GM12878 (cell line): ENCODE measurements around the gene PCARE. TPM values are rescaled to one million over a fixed set of nuclear protein-coding genes. Genes with fewer than 3 reads are reported as not detected.

Experiments used
- ATAC-seq: fragments of 200-7000 bp; cut with Tn5 transposase; 3 replicates; pipeline ENCODE4 v1.9.1; 2020; ENCODE audit warnings: mild to moderate bottlenecking, moderate library complexity
- BruUV-seq: library from RNA; stranded (reverse); fragments of 400-500 nt; replicated peaks from 2 replicates; lab custom pipeline; 2021; lab: Mats Ljungman, UMichigan
- CTCF ChIA-PET: fragments of 300-600 bp; sonication (Branson Sonifier 250); formaldehyde crosslinking; extraction: SDS; loops from one replicate; lab custom pipeline; 2021; ENCODE audit warnings: inconsistent platforms; lab: Yijun Ruan, JAX
- POLR2A ChIA-PET: fragments of 350-600 bp; formaldehyde crosslinking; extraction: SDS; loops from one replicate; lab custom pipeline; 2021; ENCODE audit warnings: inconsistent platforms; lab: Charles Lee
- RAD21 ChIA-PET: fragments of 300-600 bp; sonication (Branson Sonifier 250); formaldehyde crosslinking; loops from one replicate; lab custom pipeline; 2023; ENCODE audit warnings: antibody characterized with exemption; ENCODE audit not compliant: unreplicated experiment; lab: Charles Lee
- SMC1A ChIA-PET: fragments of 300-600 bp; sonication (Branson Sonifier 250); formaldehyde crosslinking; loops from one replicate; lab custom pipeline; 2023; ENCODE audit not compliant: unreplicated experiment, uncharacterized antibody; lab: Charles Lee
- DNase-seq: peaks from one replicate; pipeline ENCODE4 v3.0.0-alpha.2; 2011; ENCODE audit warnings: low read depth, low spot score
- FAIRE-seq: peaks from 3 replicates; lab custom pipeline; 2011; peaks lifted over from hg19 to GRCh38; lab: Jason Lieb, UNC
- H2AFZ ChIP-seq: 2 replicates; pipeline ENCODE4 v1.6.0; 2011; ENCODE audit warnings: low read depth, low read length, control low read depth; ENCODE audit not compliant: control insufficient read depth
- H3K27ac ChIP-seq: 2 replicates; pipeline ENCODE4 v1.5.1; 2011; ENCODE audit warnings: control low read depth; ENCODE audit not compliant: control insufficient read depth, insufficient read depth
- H3K27me3 ChIP-seq, 2 experiments: replicated peaks in 1 of 2; 2 replicates each; pipeline versions ENCODE4 v1.6.0 to v1.6.1; 2011; ENCODE audit warnings: low read length in 1 of 2; ENCODE audit not compliant: control insufficient read depth in 2 of 2, insufficient read depth in 2 of 2
- H3K36me3 ChIP-seq, 2 experiments: 2 replicates each; pipeline ENCODE4 v1.5.1; 2011; ENCODE audit warnings: low read length in 1 of 2; ENCODE audit not compliant: control insufficient read depth in 2 of 2, insufficient read depth in 2 of 2
- H3K4me1 ChIP-seq: 2 replicates; pipeline ENCODE4 v1.6.1; 2011; ENCODE audit warnings: mild to moderate bottlenecking, low read length, moderate library complexity, mixed read lengths; ENCODE audit not compliant: control insufficient read depth, insufficient read depth
- H3K4me2 ChIP-seq: 2 replicates; pipeline ENCODE4 v1.6.0; 2011; ENCODE audit warnings: control low read depth; ENCODE audit not compliant: control insufficient read depth, insufficient read depth
- H3K4me3 ChIP-seq: fragments of 200-600 bp; sonication (generic); 2 replicates; pipeline ENCODE4 v1.5.1; 2016
- H3K79me2 ChIP-seq: 2 replicates; pipeline ENCODE4 v1.6.0; 2011; ENCODE audit warnings: low read length; ENCODE audit not compliant: control insufficient read depth, insufficient read depth
- H3K9ac ChIP-seq: 2 replicates; pipeline ENCODE4 v1.8.0; 2011; ENCODE audit warnings: low read length, control low read depth, mixed read lengths; ENCODE audit not compliant: control insufficient read depth, insufficient read depth
- H3K9me3 ChIP-seq: replicated peaks from 3 replicates; pipeline ENCODE4 v1.5.1; 2011; ENCODE audit warnings: mild to moderate bottlenecking, low read length; ENCODE audit not compliant: control insufficient read depth, insufficient read depth
- H4K20me1 ChIP-seq: 2 replicates; pipeline ENCODE4 v1.6.0; 2011; ENCODE audit not compliant: control insufficient read depth, insufficient read depth
- BHLHE40 ChIP-seq, 2 experiments: fragments of 450-650 bp in 1 of 2; IDR thresholded peaks; 2 replicates each; pipeline ENCODE4 v1.6.1; 2011 to 2017; ENCODE audit warnings: low read depth in 2 of 2, borderline replicate concordance in 1 of 2, improper control_type of control experiment in 1 of 2, low read length in 1 of 2, mild to moderate bottlenecking in 1 of 2
- EGR1 ChIP-seq, 2 experiments: IDR thresholded peaks; 1 replicate in 1 of 2; 2 replicates in 1 of 2; pipeline ENCODE4 v1.6.1; 2011 to 2012; ENCODE audit warnings: low read depth in 2 of 2, low read length in 2 of 2, borderline replicate concordance in 1 of 2, mild to moderate bottlenecking in 1 of 2, moderate library complexity in 1 of 2
- MTA2 ChIP-seq: fragments of 450-650 bp; IDR thresholded peaks from 2 replicates; pipeline ENCODE4 v1.6.1; 2016; ENCODE audit warnings: low read depth, mild to moderate bottlenecking, moderate library complexity
- RFX5 ChIP-seq: IDR thresholded peaks from 2 replicates; pipeline ENCODE4 v1.6.1; 2011; ENCODE audit warnings: low read depth, low read length, improper control_type of control experiment
- WGBS: methylation state at CpG from one replicate; pipeline ENCODE4 v1.1.6; 2016; ENCODE audit warnings: low lambda C conversion rate; ENCODE audit not compliant: insufficient replicate concordance, insufficient coverage; ENCODE audit errors: missing lambda C conversion rate; 5-methylcytosine and 5-hydroxymethylcytosine counted together
- in situ Hi-C: fragments of 300-500 bp; cut with MboI; formaldehyde crosslinking; loops from 9 replicates; pipeline ENCODE4 v1.14.3; 2018; ENCODE audit warnings: mixed read lengths
- intact Hi-C: fragments of 100-400 bp; cut with micrococcal nuclease; formaldehyde crosslinking; loops from one replicate; pipeline ENCODE4 v1.14.2; 2022; ENCODE audit not compliant: unreplicated experiment
- polyA plus RNA-seq, 11 experiments: library from polyadenylated mRNA; depleted of rRNA in 4 of 11; unstranded in 6 of 11; stranded (reverse) in 5 of 11; fragments of >200 nt; fragmentation: Nextera tagmentation in 4 of 11; fragmentation: Illumina TruSeq in 1 of 11; extraction: Ambion mirVana in 4 of 11; extraction: Trizol in 1 of 11; gene quantifications; 1 replicate in 1 of 11; 2 replicates in 10 of 11; pipeline versions ENCODE4 v1.2.1 to v1.2.3, GENCODE V29; 2011 to 2016; ENCODE audit warnings: inconsistent platforms in 2 of 11, missing spikeins in 2 of 11, low read depth in 1 of 11
- total RNA-seq, 4 experiments: library from RNA; depleted of rRNA in 3 of 4; stranded (reverse); fragments of >200 nt in 3 of 4; fragmentation: Illumina TruSeq in 1 of 4; extraction: Trizol in 1 of 4; gene quantifications; 2 replicates each; pipeline versions ENCODE4 v1.2.1 to v1.2.3, GENCODE V29; 2013 to 2021
- TF ChIP-seq, protein P1 (sequence below): fragments of 450-650 bp; IDR thresholded peaks from 2 replicates; pipeline ENCODE4 v1.6.1; 2017; ENCODE audit warnings: borderline replicate concordance
- TF ChIP-seq, protein P2 (sequence below): IDR thresholded peaks from 2 replicates; pipeline ENCODE4 v1.6.1; 2012; ENCODE audit warnings: low read length, inconsistent platforms
- TF ChIP-seq, protein P3 (sequence below): fragments of 450-650 bp; IDR thresholded peaks from 2 replicates; pipeline ENCODE4 v1.6.1; 2014; ENCODE audit warnings: mild to moderate bottlenecking
- TF ChIP-seq, protein P4 (sequence below): fragments of 450-650 bp; IDR thresholded peaks from 2 replicates; pipeline ENCODE4 v1.6.1; 2018; ENCODE audit warnings: borderline replicate concordance, mild to moderate bottlenecking; ENCODE audit not compliant: partially characterized antibody
- TF ChIP-seq, protein P5 (sequence below): fragments of 450-650 bp; IDR thresholded peaks from 2 replicates; pipeline ENCODE4 v1.6.1; 2018; ENCODE audit warnings: mild to moderate bottlenecking, low read depth, moderate library complexity; ENCODE audit not compliant: partially characterized antibody
- TF ChIP-seq, protein P6 (sequence below): fragments of 450-650 bp; IDR thresholded peaks from 2 replicates; pipeline ENCODE4 v1.6.1; 2017; ENCODE audit warnings: mild to moderate bottlenecking

The PCARE gene
- total and polyA plus RNA-seq, 10 of the 15 experiments (the other 5 are each of a cell fraction or from before 2014, with no cell fraction given), result 0.04 to 0.08 (median 0.06) TPM; not detected in 5

DNA sequence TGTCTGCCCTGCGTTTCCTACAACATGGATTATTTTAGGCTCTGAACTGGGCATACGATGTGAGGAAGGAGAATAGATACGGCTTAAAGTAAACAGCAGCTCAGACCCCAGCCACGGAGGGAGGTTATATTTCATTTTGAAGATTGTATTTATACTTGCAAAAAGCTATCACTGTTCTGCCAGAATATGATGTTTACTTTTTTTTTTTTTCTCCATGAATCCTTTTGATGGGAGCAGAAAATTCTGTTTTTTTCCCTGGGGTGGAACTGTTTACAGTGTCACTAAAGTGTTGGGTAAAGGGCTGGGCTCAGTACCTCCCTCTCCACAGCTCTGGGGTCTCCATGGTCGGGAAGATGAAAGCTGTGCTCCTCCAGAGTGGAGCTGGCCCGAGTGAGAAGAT, 13.1 kb downstream of the PCARE start (continued):
- TF ChIP-seq, protein P1, sequence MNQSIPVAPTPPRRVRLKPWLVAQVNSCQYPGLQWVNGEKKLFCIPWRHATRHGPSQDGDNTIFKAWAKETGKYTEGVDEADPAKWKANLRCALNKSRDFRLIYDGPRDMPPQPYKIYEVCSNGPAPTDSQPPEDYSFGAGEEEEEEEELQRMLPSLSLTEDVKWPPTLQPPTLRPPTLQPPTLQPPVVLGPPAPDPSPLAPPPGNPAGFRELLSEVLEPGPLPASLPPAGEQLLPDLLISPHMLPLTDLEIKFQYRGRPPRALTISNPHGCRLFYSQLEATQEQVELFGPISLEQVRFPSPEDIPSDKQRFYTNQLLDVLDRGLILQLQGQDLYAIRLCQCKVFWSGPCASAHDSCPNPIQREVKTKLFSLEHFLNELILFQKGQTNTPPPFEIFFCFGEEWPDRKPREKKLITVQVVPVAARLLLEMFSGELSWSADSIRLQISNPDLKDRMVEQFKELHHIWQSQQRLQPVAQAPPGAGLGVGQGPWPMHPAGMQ, result no peak
- TF ChIP-seq, protein P2, sequence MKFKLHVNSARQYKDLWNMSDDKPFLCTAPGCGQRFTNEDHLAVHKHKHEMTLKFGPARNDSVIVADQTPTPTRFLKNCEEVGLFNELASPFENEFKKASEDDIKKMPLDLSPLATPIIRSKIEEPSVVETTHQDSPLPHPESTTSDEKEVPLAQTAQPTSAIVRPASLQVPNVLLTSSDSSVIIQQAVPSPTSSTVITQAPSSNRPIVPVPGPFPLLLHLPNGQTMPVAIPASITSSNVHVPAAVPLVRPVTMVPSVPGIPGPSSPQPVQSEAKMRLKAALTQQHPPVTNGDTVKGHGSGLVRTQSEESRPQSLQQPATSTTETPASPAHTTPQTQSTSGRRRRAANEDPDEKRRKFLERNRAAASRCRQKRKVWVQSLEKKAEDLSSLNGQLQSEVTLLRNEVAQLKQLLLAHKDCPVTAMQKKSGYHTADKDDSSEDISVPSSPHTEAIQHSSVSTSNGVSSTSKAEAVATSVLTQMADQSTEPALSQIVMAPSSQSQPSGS, result no peak
- TF ChIP-seq, all 136 proteins: peak for 0

DNA sequence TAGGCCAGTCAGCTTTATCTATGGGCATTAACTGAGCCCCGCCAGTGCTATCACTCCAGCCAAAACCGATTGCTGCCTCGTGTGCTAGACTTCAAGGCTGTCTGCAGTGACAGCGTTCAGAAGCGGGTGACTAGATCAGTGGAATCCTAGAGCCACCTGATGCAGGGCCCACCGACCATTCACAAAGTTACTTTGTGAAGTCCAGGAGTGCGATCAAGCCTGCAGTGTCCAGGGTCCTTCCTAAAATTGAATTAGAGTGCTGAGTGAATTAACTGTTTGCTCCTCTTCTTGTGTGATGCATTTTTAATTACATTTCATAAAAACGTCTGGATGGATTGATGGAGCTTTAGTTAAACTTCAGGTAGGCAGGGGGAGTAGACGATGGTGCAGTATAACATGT, 13.9 kb downstream of the PCARE start:
- no peaks in the 10 kb centered on the region for H4K20me1 ChIP-seq
- no peaks in the 10 kb centered on the region for H3K9me3 ChIP-seq
- ChIA-PET RAD21 (no interaction called here), POLR2A (no interaction called here), CTCF (no interaction called here), SMC1A (no interaction called here)
- FAIRE-seq (no peak), ATAC-seq (no peak), DNase-seq (no peak)
- in situ Hi-C loops (no loop called here), intact Hi-C loops (no loop called here)
- H3K27ac ChIP-seq, result no peak overlapping the region
- no peak overlapping the region for H3K4me2 ChIP-seq
- H3K4me1 ChIP-seq, result no peaks in the 10 kb centered on the region
- H3K27me3 ChIP-seq, result no peaks in the 10 kb centered on the region
- H3K9ac ChIP-seq, result no peak overlapping the region
- no TSS peak for BruUV-seq
- no peak overlapping the region for H2AFZ ChIP-seq
- no peaks in the 10 kb centered on the region for H3K79me2 ChIP-seq
- WGBS, result 51% methylated on average over 9 of the region's 9 CpGs
- H3K4me3 ChIP-seq, result no peak overlapping the region
- no peaks in the 10 kb centered on the region for H3K36me3 ChIP-seq
- TF ChIP-seq, protein P3, sequence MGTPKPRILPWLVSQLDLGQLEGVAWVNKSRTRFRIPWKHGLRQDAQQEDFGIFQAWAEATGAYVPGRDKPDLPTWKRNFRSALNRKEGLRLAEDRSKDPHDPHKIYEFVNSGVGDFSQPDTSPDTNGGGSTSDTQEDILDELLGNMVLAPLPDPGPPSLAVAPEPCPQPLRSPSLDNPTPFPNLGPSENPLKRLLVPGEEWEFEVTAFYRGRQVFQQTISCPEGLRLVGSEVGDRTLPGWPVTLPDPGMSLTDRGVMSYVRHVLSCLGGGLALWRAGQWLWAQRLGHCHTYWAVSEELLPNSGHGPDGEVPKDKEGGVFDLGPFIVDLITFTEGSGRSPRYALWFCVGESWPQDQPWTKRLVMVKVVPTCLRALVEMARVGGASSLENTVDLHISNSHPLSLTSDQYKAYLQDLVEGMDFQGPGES, result no peak
- no peak for TF ChIP-seq EGR1 (IDR thresholded peaks at IDR 0.05; ENCODE audit: borderline replicate concordance in 1 of 2, low read depth in 2 of 2, low read length in 2 of 2)
- TF ChIP-seq, protein P4, sequence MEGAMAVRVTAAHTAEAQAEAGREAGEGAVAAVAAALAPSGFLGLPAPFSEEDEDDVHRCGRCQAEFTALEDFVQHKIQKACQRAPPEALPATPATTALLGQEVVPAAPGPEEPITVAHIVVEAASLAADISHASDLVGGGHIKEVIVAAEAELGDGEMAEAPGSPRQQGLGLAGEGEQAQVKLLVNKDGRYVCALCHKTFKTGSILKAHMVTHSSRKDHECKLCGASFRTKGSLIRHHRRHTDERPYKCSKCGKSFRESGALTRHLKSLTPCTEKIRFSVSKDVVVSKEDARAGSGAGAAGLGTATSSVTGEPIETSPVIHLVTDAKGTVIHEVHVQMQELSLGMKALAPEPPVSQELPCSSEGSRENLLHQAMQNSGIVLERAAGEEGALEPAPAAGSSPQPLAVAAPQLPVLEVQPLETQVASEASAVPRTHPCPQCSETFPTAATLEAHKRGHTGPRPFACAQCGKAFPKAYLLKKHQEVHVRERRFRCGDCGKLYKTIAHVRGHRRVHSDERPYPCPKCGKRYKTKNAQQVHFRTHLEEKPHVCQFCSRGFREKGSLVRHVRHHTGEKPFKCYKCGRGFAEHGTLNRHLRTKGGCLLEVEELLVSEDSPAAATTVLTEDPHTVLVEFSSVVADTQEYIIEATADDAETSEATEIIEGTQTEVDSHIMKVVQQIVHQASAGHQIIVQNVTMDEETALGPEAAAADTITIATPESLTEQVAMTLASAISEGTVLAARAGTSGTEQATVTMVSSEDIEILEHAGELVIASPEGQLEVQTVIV, result no peak
- no peak for TF ChIP-seq RFX5
- no peak for TF ChIP-seq MTA2
- no peak for TF ChIP-seq BHLHE40 (IDR thresholded peaks at IDR 0.05; ENCODE audit: borderline replicate concordance in 1 of 2, low read depth in 2 of 2, low read length in 1 of 2)
- TF ChIP-seq, protein P5, sequence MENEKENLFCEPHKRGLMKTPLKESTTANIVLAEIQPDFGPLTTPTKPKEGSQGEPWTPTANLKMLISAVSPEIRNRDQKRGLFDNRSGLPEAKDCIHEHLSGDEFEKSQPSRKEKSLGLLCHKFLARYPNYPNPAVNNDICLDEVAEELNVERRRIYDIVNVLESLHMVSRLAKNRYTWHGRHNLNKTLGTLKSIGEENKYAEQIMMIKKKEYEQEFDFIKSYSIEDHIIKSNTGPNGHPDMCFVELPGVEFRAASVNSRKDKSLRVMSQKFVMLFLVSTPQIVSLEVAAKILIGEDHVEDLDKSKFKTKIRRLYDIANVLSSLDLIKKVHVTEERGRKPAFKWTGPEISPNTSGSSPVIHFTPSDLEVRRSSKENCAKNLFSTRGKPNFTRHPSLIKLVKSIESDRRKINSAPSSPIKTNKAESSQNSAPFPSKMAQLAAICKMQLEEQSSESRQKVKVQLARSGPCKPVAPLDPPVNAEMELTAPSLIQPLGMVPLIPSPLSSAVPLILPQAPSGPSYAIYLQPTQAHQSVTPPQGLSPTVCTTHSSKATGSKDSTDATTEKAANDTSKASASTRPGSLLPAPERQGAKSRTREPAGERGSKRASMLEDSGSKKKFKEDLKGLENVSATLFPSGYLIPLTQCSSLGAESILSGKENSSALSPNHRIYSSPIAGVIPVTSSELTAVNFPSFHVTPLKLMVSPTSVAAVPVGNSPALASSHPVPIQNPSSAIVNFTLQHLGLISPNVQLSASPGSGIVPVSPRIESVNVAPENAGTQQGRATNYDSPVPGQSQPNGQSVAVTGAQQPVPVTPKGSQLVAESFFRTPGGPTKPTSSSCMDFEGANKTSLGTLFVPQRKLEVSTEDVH, result no peak
- TF ChIP-seq, protein P6, sequence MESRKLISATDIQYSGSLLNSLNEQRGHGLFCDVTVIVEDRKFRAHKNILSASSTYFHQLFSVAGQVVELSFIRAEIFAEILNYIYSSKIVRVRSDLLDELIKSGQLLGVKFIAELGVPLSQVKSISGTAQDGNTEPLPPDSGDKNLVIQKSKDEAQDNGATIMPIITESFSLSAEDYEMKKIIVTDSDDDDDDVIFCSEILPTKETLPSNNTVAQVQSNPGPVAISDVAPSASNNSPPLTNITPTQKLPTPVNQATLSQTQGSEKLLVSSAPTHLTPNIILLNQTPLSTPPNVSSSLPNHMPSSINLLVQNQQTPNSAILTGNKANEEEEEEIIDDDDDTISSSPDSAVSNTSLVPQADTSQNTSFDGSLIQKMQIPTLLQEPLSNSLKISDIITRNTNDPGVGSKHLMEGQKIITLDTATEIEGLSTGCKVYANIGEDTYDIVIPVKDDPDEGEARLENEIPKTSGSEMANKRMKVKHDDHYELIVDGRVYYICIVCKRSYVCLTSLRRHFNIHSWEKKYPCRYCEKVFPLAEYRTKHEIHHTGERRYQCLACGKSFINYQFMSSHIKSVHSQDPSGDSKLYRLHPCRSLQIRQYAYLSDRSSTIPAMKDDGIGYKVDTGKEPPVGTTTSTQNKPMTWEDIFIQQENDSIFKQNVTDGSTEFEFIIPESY, result no peak
